ENCODE measurements around the gene SMIM43. TPM values are rescaled to one million over a fixed set of nuclear protein-coding genes. Genes with fewer than 3 reads are reported as not detected.
"Not testable (repeated sequence)": the region's sequence is repeated elsewhere in the genome, so short reads cannot be mapped to it uniquely, and the experiment has no call there.

SMIM43 gene
- total RNA-seq, 2 donors from 2014 or later, result not detected

DNA sequence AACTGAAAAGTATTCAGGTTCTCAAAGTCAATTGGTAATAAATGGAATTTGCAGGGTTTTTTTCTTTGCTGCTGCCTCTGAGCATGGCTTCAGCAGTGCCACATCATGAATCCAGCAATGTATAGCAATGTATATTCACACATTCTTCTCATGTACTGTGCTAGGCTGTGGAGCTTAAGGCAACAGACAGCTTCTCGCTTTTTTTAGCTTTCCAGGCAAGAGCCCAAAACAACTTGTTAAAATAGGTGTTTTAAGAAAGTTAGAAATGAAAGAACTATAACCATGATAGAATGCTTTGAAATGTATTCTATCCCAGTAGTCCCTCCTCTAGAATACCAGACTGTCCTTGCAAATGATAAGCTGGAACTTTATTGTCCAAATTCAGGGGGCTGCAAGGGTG, 30.4 kb downstream of the SMIM43 start:
- TF ChIP-seq, protein P1, sequence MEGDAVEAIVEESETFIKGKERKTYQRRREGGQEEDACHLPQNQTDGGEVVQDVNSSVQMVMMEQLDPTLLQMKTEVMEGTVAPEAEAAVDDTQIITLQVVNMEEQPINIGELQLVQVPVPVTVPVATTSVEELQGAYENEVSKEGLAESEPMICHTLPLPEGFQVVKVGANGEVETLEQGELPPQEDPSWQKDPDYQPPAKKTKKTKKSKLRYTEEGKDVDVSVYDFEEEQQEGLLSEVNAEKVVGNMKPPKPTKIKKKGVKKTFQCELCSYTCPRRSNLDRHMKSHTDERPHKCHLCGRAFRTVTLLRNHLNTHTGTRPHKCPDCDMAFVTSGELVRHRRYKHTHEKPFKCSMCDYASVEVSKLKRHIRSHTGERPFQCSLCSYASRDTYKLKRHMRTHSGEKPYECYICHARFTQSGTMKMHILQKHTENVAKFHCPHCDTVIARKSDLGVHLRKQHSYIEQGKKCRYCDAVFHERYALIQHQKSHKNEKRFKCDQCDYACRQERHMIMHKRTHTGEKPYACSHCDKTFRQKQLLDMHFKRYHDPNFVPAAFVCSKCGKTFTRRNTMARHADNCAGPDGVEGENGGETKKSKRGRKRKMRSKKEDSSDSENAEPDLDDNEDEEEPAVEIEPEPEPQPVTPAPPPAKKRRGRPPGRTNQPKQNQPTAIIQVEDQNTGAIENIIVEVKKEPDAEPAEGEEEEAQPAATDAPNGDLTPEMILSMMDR (IDR thresholded peaks at IDR 0.05), result no peak
- H3K27ac ChIP-seq, result no peak overlapping the region
- no peaks in the 10 kb centered on the region for H3K9me3 ChIP-seq
- H3K36me3 ChIP-seq, result no peaks in the 10 kb centered on the region
- H3K4me3 ChIP-seq, result no peak overlapping the region
- no peaks in the 10 kb centered on the region for H3K27me3 ChIP-seq
- DNase-seq (ENCODE audit: low spot score), result no peak
- peaks cover 0 to 18% of the 10 kb centered on the region in 2 donors for H3K4me1 ChIP-seq

DNA sequence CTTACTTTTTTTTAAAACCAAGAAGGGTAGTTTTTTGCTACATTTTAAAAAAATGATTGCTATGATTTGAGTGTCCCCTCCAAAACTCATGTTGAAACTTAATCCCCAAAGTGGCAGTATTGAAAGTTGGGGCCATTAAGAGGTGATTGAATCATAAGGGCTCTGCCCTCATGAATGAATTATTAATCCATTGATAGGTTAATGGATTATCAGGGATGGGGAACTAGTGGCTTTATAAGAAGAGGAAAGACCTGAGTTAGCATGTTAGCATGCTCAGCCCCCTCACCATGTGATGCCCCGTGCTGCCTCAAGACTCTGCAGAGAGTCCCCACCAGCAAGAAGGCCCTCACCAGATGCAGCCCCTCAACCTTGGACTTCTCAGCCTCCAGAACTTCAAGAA, 31.0 kb downstream of the SMIM43 start:
- Histone ChIP-seq H3K4me1 (peaks cover 0 to 12% of the 10 kb centered on the region in 2 donors), H3K36me3 (no peaks in the 10 kb centered on the region), H3K27ac (no peak overlapping the region), H3K27me3 (no peaks in the 10 kb centered on the region), H3K4me3 (no peak overlapping the region), H3K9me3 (no peaks in the 10 kb centered on the region)
- DNase-seq (ENCODE audit: low spot score), result no peak
- TF ChIP-seq, protein P1 (IDR thresholded peaks at IDR 0.05), result no peak

DNA sequence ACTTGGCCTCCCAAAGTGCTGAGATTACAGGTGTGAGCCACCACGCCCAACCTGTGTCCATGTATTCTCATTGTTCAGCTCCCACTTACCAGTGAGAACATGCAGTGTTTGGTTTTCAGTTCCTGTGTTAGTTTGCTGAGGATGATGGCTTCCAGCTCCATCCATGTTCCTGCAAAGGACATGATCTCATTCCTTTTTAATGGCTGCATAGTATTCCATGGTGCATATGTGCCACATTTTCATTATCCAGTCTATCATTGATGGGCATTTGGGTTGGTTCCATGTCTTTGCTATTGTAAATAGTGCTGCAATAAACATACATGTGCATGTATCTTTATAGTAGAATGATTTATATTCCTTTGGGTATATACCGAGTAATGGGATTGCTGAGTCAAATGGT, 35.2 kb downstream of the SMIM43 start:
- not testable (repeated sequence) for H3K27me3 ChIP-seq; H3K4me3 ChIP-seq; H3K9me3 ChIP-seq; H3K36me3 ChIP-seq; H3K4me1 ChIP-seq; H3K27ac ChIP-seq; DNase-seq (ENCODE audit: low spot score)

DNA sequence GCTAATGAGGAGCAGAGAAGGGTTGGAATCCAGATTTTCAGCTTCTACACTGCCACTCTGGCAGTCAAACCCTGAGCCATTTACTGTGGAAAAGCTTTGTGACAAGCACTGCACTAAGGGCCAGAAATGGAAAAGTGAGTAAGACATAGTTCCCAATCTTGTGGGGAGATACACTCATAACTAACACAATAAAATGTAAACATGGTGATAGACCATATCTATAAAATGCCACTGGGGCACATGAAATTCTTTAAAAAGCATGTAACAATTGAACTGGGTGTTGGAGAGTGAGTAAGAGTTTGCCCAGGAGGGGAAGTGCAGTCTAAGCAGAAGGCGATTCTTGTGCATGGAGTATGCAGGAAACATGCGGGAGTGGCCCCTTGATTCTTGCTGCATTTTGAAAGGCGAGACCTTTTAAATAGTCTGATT, 36.2 kb downstream of the SMIM43 start:
- DNase-seq (ENCODE audit: low spot score), result no peak

GRCh38 chr4:121728066-121728465, 36.9 kb downstream of the SMIM43 start:
- no peak for DNase-seq (ENCODE audit: low spot score)
- Histone ChIP-seq H3K27ac (no peak overlapping the region), H3K4me1 (no peaks in the 10 kb centered on the region), H3K9me3 (no peaks in the 10 kb centered on the region), H3K36me3 (no peaks in the 10 kb centered on the region), H3K27me3 (no peaks in the 10 kb centered on the region), H3K4me3 (no peak overlapping the region)
- TF ChIP-seq, protein P1 (IDR thresholded peaks at IDR 0.05), result no peak

More for the DNA sequence above, 36.2 kb downstream of the SMIM43 start:
- no peak overlapping the region for H3K4me3 ChIP-seq
- H3K27ac ChIP-seq, result no peak overlapping the region
- no peaks in the 10 kb centered on the region for H3K4me1 ChIP-seq
- TF ChIP-seq, protein P1 (IDR thresholded peaks at IDR 0.05), result no peak
- H3K27me3 ChIP-seq, result no peaks in the 10 kb centered on the region
- no peaks in the 10 kb centered on the region for H3K9me3 ChIP-seq
- no peaks in the 10 kb centered on the region for H3K36me3 ChIP-seq

- H3K36me3 ChIP-seq, result no peaks in the 10 kb centered on the region
Observed at GRCh38 chr4:121726642-121727268, 38.2 kb downstream of the SMIM43 start.

More at GRCh38 chr4:121726642-121727268, 38.2 kb downstream of the SMIM43 start:
- TF ChIP-seq, protein P1 (IDR thresholded peaks at IDR 0.05), result peak; percentile 61 to 85
- Histone ChIP-seq H3K4me3 (no peak overlapping the region), H3K27ac (no peak overlapping the region), H3K27me3 (no peaks in the 10 kb centered on the region), H3K9me3 (no peaks in the 10 kb centered on the region), H3K4me1 (no peaks in the 10 kb centered on the region)
- DNase-seq (ENCODE audit: low spot score), result no peak
